Caco-2 (cell line): Measurements from ENCODE around the gene CFAP45. TPM values are rescaled to one million over a fixed set of nuclear protein-coding genes. Genes with fewer than 3 reads are reported as not detected.
A peak's percentile ranks its signal among the peaks of the same experiment; 100 is the strongest.

Experiments
- BruUV-seq: library from RNA; stranded (reverse); fragments of 400-500 nt; replicated peaks from 2 replicates; lab custom pipeline; 2021; lab: Mats Ljungman, UMichigan
- CTCF ChIA-PET: fragments of 300-600 bp; sonication (Branson Sonifier 250); formaldehyde crosslinking; loops from one replicate; lab custom pipeline; 2022; ENCODE audit warnings: antibody characterized with exemption; lab: Charles Lee
- POLR2A ChIA-PET: fragments of 300-600 bp; sonication (Branson Sonifier 250); formaldehyde crosslinking; loops from one replicate; lab custom pipeline; 2022; ENCODE audit warnings: antibody characterized with exemption; lab: Charles Lee
- DNase-seq, 2 experiments: peaks; one replicate each; pipeline versions ENCODE4 v3.0.0 to v3.0.0-alpha.2; 2020 to 2022
- H3K27me3 ChIP-seq: replicated peaks from 2 replicates; pipeline ENCODE4 v1.6.0; 2011; ENCODE audit warnings: low read length; ENCODE audit not compliant: control insufficient read depth, insufficient read depth
- H3K36me3 ChIP-seq: 2 replicates; pipeline ENCODE4 v1.5.1; 2011; ENCODE audit warnings: low read length; ENCODE audit not compliant: control insufficient read depth, insufficient read depth
- H3K4me1 ChIP-seq: fragments of 250-450 bp; sonication (Bioruptor Pico); 2 replicates; pipeline ENCODE4 v1.5.1; 2020; ENCODE audit warnings: mild to moderate bottlenecking
- H3K4me3 ChIP-seq: 2 replicates; pipeline ENCODE4 v1.5.1; 2011; ENCODE audit warnings: low read depth, mild to moderate bottlenecking, control low read depth, low read length
- H3K9me3 ChIP-seq: fragments of 250-450 bp; sonication (Bioruptor Pico); 2 replicates; pipeline ENCODE4 v1.5.1; 2020; ENCODE audit warnings: mild to moderate bottlenecking, moderate library complexity
- H3K27ac Mint-ChIP-seq: one replicate; pipeline ENCODE4 v1.8.0; 2022; ENCODE audit warnings: mixed read lengths; ENCODE audit not compliant: unreplicated experiment
- H3K27me3 Mint-ChIP-seq: one replicate; pipeline ENCODE4 v1.8.0; 2022; ENCODE audit warnings: mixed read lengths; ENCODE audit not compliant: insufficient read depth, unreplicated experiment
- H3K36me3 Mint-ChIP-seq: one replicate; pipeline ENCODE4 v1.8.0; 2022; ENCODE audit warnings: mild to moderate bottlenecking, mixed read lengths; ENCODE audit not compliant: insufficient read depth, unreplicated experiment
- H3K4me1 Mint-ChIP-seq: one replicate; pipeline ENCODE4 v1.8.0; 2022; ENCODE audit warnings: low read depth, mixed read lengths; ENCODE audit not compliant: unreplicated experiment
- H3K4me3 Mint-ChIP-seq: one replicate; pipeline ENCODE4 v1.8.0; 2022; ENCODE audit warnings: mild to moderate bottlenecking, moderate library complexity, mixed read lengths; ENCODE audit not compliant: unreplicated experiment
- H3K9me3 Mint-ChIP-seq: one replicate; pipeline ENCODE4 v1.8.0; 2022; ENCODE audit warnings: mixed read lengths; ENCODE audit not compliant: unreplicated experiment
- CTCF ChIP-seq, 2 experiments: fragments of 200-600 bp in 1 of 2; IDR thresholded peaks; 1 replicate in 1 of 2; 2 replicates in 1 of 2; pipeline versions ENCODE4 v1.5.1 to v1.8.0; 2011 to 2022; ENCODE audit warnings: antibody characterized with exemption in 1 of 2, control low read depth in 1 of 2, inconsistent platforms in 1 of 2, low read depth in 1 of 2, low read length in 1 of 2, mild to moderate bottlenecking in 1 of 2, moderate library complexity in 1 of 2; ENCODE audit not compliant: insufficient read depth in 1 of 2, severe bottlenecking in 1 of 2, unreplicated experiment in 1 of 2
- intact Hi-C: fragments of 100-400 bp; cut with micrococcal nuclease; formaldehyde crosslinking; loops from one replicate; pipeline ENCODE4 v1.10.0; 2022; ENCODE audit not compliant: unreplicated experiment
- total RNA-seq: library from RNA; stranded (reverse); gene quantifications from 2 replicates; pipeline ENCODE4 v1.2.3, GENCODE V29; 2022

CFAP45 gene
- total RNA-seq, 1 experiment from 2014 or later: 1.1 TPM

GRCh38 chr1:159925719-159926078, 25.7 kb upstream of the CFAP45 start:
- POLR2A ChIA-PET: interaction anchor here (1.0 to 1.5 kb wide), 3 partner anchors 9 to 80 kb away, joined by 3 to 10 read pairs (median 5); no protein-coding TSS in a partner anchor
- Histone ChIP-seq H3K9me3 (no peaks in the 10 kb centered on the region), H3K36me3 (no peaks in the 10 kb centered on the region; the same call in 1 of the 2 replicates), H3K4me3 (peak overlapping the region; percentile 63), H3K4me1 (peaks cover 40% of the 10 kb centered on the region), H3K27me3 (no peaks in the 10 kb centered on the region)
- BruUV-seq: TSS peak; percentile 86
- Mint-ChIP-seq H3K9me3 (no peaks in the 10 kb centered on the region), H3K36me3 (peaks cover 71% of the 10 kb centered on the region), H3K27ac (peak overlapping the region; percentile 98), H3K27me3 (no peaks in the 10 kb centered on the region), H3K4me1 (peaks cover 40% of the 10 kb centered on the region), H3K4me3 (peak overlapping the region; percentile 74)
- intact Hi-C loops: loop anchor here (1.0 to 2.0 kb wide), 4 partner anchors 8 to 25 kb away; partner anchors contain the start of gene CFAP45
- CTCF ChIA-PET: interaction anchor here (1.2 to 1.5 kb wide), 3 partner anchors 33 to 145 kb away, joined by 5 to 8 read pairs (median 5); partner anchors contain the start of gene DUSP23
- TF ChIP-seq CTCF (IDR thresholded peaks at IDR 0.05; ENCODE audit: insufficient read depth in 1 of 2, low read depth in 1 of 2, low read length in 1 of 2, severe bottlenecking in 1 of 2, unreplicated experiment in 1 of 2): no peak
- DNase-seq: peak; percentile 58 to 67

- H3K9me3 Mint-ChIP-seq: no peaks in the 10 kb centered on the region
Measured at GRCh38 chr1:159924791-159925718, 25.1 kb upstream of the CFAP45 start, which contains the start of gene TAGLN2. Gene TAGLN2 (minus strand): TSS chr1:159925507. CDS start chr1:159920509, 4,998 bp downstream.

More at GRCh38 chr1:159924791-159925718, 25.1 kb upstream of the CFAP45 start, which contains the start of gene TAGLN2:
- intact Hi-C loops: loop anchor here (1.0 to 2.0 kb wide), 4 partner anchors 8 to 24 kb away; partner anchors contain the start of gene CFAP45
- Histone ChIP-seq H3K4me3 (peak within 1 kb of the TSS; percentile 63), H3K36me3 (peaks cover 2% of the 10 kb centered on the region; the same call in 1 of the 2 replicates), H3K4me1 (peaks cover 43% of the 10 kb centered on the region), H3K27me3 (no peaks in the 10 kb centered on the region), H3K9me3 (no peaks in the 10 kb centered on the region)
- peak within 1 kb of the TSS; percentile 98 for H3K27ac Mint-ChIP-seq
- no peaks in the 10 kb centered on the region for H3K27me3 Mint-ChIP-seq
- TSS peak; percentile 45 for BruUV-seq
- peak; percentile 91 to 92 for DNase-seq
- CTCF ChIA-PET: interaction anchor here (1.1 to 1.7 kb wide), 5 partner anchors 9 to 144 kb away, joined by 3 to 8 read pairs (median 5); partner anchors contain the start of gene DUSP23
- TF ChIP-seq CTCF (IDR thresholded peaks at IDR 0.05; ENCODE audit: insufficient read depth in 1 of 2, low read depth in 1 of 2, low read length in 1 of 2, severe bottlenecking in 1 of 2, unreplicated experiment in 1 of 2): no peak
- H3K4me1 Mint-ChIP-seq: peaks cover 43% of the 10 kb centered on the region
- POLR2A ChIA-PET: interaction anchor here (0.8 to 1.5 kb wide), 4 partner anchors 9 to 81 kb away, joined by 3 to 10 read pairs (median 4); no protein-coding TSS in a partner anchor
- peak within 1 kb of the TSS; percentile 74 for H3K4me3 Mint-ChIP-seq
- H3K36me3 Mint-ChIP-seq: peaks cover 73% of the 10 kb centered on the region
